HG02759 (cell line): ENCODE results near the gene ACSS1.

ENCODE experiments used
- ATAC-seq: cut with Tn5 transposase; IDR thresholded peaks from one replicate; pipeline ENCODE4 v1.9.1; 2021; ENCODE audit warnings: mild to moderate bottlenecking, moderate library complexity; ENCODE audit not compliant: unreplicated experiment

Gene ACSS1

GRCh38 chr20:24980291-24981053 is 77.5 kb downstream of the ACSS1 start:
- ATAC-seq: no peak

GRCh38 chr20:24979036-24979960 is 78.6 kb downstream of the ACSS1 start:
- no peak for ATAC-seq

DNA sequence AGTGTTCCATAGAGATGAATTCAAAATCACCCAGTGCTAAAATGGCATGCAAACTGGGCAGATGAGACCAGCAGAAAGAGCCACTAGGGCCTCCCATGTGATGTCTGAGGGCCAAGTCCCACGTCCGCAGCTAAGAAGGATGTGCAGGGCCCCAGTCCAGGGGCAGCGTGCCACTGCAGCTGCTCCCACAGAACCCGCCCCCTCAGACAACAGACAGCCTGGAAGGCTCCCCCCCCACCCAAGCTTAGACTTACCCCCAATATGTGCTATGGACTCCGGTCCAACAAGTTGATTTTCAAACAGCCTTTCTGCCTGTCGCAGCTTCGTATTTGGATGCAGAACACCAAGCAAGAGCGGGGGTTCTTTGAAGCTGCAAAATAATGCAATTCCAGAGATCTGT is 79.4 kb downstream of the ACSS1 start:
- no peak for ATAC-seq

- ATAC-seq: no peak
Measured at GRCh38 chr20:24977797-24978196, 80.1 kb downstream of the ACSS1 start.

GRCh38 chr20:24977336-24977735 is 80.6 kb downstream of the ACSS1 start:
- ATAC-seq: no peak

GRCh38 chr20:24972341-24972740 is 85.6 kb downstream of the ACSS1 start:
- ATAC-seq: no peak

DNA sequence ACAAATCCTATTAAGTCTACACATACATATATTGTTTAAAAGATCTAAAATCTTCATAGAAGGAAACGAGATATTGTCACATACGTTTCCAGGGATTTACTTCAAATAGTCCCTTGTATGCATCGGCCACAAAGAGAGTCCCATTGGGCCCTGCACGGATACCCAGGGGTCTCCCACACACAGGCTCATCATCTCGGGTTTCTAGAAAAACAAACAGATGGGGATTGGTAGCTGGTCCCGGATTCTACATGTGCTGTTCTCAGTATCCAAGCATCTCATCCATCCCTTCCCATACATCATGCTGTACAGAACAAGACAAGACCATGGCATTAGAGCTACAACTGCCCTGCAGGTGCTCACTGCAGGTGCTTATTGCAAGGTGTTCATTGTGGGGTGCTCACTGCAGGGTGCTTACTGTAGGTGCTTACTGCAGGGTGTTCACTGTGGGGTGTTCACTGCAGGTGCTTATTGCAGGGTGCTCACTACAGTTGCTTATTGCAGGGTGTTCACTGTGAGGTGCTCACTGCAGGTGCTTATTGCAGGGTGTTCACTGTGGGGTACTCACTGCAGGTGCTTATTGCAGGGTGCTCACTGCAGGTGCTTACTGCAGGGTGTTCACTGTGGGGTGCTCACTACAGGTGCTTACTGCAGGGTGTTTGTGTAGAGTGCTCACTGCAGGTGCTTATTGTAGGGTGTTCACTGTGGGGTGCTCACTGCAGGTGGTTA is 86.4 kb downstream of the ACSS1 start:
- no peak for ATAC-seq

GRCh38 chr20:24970754-24971153 is 87.2 kb downstream of the ACSS1 start:
- no peak for ATAC-seq

DNA sequence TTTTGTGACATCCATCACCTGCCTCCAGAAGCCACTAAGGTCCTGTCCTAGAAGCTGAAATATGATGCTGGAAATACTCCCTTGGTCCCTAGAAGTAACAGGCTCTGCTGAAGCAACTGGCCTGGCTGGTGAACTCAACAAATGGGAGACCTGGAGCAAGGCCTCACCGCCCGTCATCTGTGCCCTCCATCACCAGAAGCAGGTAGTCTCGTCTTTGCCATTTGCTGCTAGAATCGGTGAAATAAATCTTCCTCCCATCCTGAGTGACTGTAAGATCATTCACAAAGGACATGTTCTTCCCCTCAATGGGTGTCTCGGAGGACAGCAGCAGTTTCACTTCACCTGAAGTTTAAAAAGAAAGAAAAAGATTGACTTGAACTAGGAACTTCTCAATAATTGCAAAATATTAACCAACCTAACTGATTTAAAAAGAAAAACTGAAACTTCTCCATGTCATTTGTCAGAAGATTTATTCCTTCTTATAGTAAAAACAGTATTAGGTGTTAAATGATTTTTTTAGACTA is 87.8 kb downstream of the ACSS1 start:
- no peak for ATAC-seq

DNA sequence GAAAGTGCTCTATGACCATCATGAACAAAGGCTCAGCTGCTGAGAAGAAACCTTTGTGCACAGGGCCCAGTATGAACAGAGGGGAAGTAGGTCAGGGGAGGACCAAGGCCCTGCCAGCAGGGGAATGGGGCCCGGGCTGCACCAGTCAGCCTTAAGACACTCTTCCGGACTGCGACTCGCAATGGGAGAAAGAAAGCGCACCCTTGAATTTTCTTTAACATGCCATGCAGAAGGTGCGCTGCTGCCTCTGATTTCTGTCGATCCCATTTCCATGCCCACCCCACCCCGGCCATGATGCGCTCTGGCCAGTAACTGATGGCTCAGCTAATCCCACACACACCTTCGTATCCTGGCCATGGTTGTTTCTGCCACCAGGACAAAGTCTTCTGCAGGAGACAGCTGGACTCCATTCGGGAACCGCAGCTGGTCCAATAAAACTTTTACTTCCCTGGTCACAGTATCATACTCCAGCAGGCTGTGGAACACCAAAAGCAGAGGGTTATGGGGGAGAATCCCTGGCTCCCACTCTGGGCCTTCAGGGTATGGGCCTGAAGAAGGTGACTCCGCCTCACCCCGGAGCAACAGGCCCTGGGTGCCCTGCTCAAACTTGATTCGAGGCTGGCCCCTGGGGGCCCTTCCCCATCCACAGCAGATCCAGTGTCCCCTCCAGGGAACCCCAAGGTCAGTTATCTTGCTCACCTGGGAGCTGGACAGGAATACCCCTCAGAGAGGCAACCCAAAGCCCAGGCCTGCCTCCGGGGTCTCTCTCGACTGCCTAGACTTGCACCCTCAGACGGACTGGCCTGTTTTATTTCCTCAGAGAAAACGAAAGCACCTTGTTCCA is 88.5 kb downstream of the ACSS1 start:
- ATAC-seq: no peak

DNA sequence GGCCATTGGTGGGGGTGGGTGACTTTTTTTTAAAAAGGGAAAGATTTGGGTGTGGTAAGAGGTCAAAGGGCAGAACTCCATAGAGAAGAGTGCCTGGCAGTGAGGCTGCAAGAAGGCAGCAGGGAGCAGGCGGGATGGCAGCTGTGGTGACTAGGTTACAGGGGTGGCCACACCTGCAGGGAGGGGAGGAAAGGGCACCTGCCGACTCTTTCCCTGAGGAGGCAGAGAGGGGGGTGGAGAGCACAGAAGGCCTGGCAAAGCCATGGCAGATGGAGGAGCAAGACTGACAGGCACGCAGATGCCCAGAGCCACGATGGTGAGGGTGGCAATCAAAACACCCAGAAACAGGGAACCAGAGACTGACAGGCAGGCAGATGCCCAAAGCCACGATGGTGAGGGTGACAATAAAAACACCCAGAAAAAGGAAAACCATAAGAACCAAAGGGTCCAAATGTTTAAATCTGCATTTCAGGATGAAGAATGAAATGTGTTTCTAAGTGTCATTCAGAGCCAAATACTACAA is 89.6 kb downstream of the ACSS1 start:
- no peak for ATAC-seq

DNA sequence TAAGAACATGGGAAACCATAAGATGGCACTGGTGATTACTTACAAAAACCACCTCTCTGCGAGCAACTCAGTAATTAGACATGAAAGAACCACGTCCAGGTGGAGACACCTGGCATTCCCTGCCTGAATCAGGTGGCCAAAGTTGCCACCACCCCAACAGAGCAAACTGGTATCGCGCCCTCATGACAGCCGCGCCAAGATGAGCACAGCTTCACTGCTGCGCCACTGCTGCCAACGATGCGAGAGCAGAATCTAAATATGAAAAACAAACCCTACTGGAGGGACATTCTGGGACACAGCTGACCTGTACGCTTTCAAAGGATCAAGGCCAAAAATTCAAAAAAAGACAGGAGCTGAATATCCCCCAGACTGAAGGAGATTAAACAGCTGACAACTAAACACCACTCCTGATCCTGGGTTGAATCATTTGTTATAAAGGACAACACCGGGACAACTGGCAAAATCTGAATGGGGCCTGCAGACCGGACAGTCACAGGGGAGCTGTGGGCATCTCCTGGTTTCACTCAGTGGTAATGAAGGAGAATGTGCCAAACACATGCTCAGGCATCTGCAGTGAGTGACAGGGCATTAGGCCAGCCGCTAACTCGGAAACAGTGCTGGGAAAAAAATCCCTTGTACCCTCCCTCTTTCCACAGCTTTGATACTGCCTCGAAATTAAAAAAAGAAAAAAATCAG is 91.5 kb downstream of the ACSS1 start:
- ATAC-seq: no peak

- no peak for ATAC-seq
Measured at GRCh38 chr20:24965065-24965919, 92.6 kb downstream of the ACSS1 start.

GRCh38 chr20:24964506-24964840 is 93.5 kb downstream of the ACSS1 start:
- no peak for ATAC-seq

GRCh38 chr20:24963672-24964505 is 94.0 kb downstream of the ACSS1 start:
- no peak for ATAC-seq

GRCh38 chr20:24962510-24962909 is 95.4 kb downstream of the ACSS1 start:
- no peak for ATAC-seq

- ATAC-seq: no peak
Measured at GRCh38 chr20:24962182-24962492, 95.8 kb downstream of the ACSS1 start.
